SK-N-SH treated with all-trans-retinoic acid at 6 μM for 48 hours (cell line): ENCODE data around the gene CENPQ.

Source experiments
- OSR1 ChIP-seq: fragments of 250-450 bp; sonication (Bioruptor Pico); IDR thresholded peaks from 2 replicates; pipeline ENCODE4 v1.8.0; 2022; ENCODE audit warnings: moderate library complexity, mild to moderate bottlenecking, inconsistent platforms
- PATZ1 ChIP-seq: fragments of 250-450 bp; sonication (Bioruptor Pico); IDR thresholded peaks from 2 replicates; pipeline ENCODE4 v1.8.0; 2020; ENCODE audit warnings: mild to moderate bottlenecking, moderate library complexity, borderline replicate concordance
- POU6F1 ChIP-seq: fragments of 250-450 bp; sonication (Bioruptor Pico); IDR thresholded peaks from 2 replicates; pipeline ENCODE4 v1.8.0; 2021; ENCODE audit warnings: low read depth, mild to moderate bottlenecking, moderate library complexity, borderline replicate concordance
- PPARA ChIP-seq: fragments of 250-450 bp; sonication (Bioruptor Pico); IDR thresholded peaks from 2 replicates; pipeline ENCODE4 v1.5.0; 2020; ENCODE audit warnings: mild to moderate bottlenecking, borderline replicate concordance
- ZFP30 ChIP-seq: fragments of 450-650 bp; formaldehyde crosslinking; IDR thresholded peaks from 2 replicates; pipeline ENCODE4 v1.5.0; 2022; ENCODE audit warnings: mild to moderate bottlenecking, moderate library complexity
- TF ChIP-seq, protein P1 (sequence below): fragments of 250-450 bp; sonication (Bioruptor Pico); IDR thresholded peaks from 2 replicates; pipeline ENCODE4 v1.5.1; 2021; ENCODE audit warnings: mild to moderate bottlenecking, moderate library complexity

GRCh38 chr6:49490633-49491032 is 27.5 kb downstream of the CENPQ start:
- TF ChIP-seq, protein P1, sequence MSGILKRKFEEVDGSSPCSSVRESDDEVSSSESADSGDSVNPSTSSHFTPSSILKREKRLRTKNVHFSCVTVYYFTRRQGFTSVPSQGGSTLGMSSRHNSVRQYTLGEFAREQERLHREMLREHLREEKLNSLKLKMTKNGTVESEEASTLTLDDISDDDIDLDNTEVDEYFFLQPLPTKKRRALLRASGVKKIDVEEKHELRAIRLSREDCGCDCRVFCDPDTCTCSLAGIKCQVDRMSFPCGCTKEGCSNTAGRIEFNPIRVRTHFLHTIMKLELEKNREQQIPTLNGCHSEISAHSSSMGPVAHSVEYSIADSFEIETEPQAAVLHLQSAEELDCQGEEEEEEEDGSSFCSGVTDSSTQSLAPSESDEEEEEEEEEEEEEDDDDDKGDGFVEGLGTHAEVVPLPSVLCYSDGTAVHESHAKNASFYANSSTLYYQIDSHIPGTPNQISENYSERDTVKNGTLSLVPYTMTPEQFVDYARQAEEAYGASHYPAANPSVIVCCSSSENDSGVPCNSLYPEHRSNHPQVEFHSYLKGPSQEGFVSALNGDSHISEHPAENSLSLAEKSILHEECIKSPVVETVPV (CRISPR knock-in tag), result no peak
- no peak for TF ChIP-seq PATZ1 (CRISPR knock-in tag)
- no peak for TF ChIP-seq OSR1 (CRISPR knock-in tag)
- no peak for TF ChIP-seq POU6F1
- TF ChIP-seq ZFP30 (CRISPR knock-in tag), result no peak
- no peak for TF ChIP-seq PPARA (CRISPR knock-in tag)
